Liver (tissue), 9 donors: Measurements from ENCODE around the gene FCRLA. TPM values are rescaled to one million over a fixed set of nuclear protein-coding genes. Genes with fewer than 3 reads are reported as not detected.

Experiments
- DNase-seq: peaks from one replicate; pipeline ENCODE4 v3.0.0-alpha.2; 2017; ENCODE audit warnings: low spot score
- H3K27ac ChIP-seq, 2 donors: one replicate each; pipeline ENCODE4 v1.7.0; 2013; ENCODE audit warnings: inconsistent platforms in 2 of 2, low read length in 2 of 2, control low read depth in 1 of 2, low read depth in 1 of 2, mild to moderate bottlenecking in 1 of 2
- H3K27me3 ChIP-seq, 4 donors: one replicate each; pipeline versions ENCODE4 v1.6.1 to v1.7.0; 2013; ENCODE audit warnings: low read length in 3 of 4, inconsistent platforms in 1 of 4, mild to moderate bottlenecking in 1 of 4, moderate library complexity in 1 of 4; ENCODE audit not compliant: control insufficient read depth in 4 of 4, insufficient read depth in 4 of 4
- H3K36me3 ChIP-seq, 4 donors: one replicate each; pipeline versions ENCODE4 v1.6.1 to v1.7.0; 2013; ENCODE audit warnings: low read length in 3 of 4, mild to moderate bottlenecking in 3 of 4, low read depth in 1 of 4, moderate library complexity in 1 of 4; ENCODE audit not compliant: control insufficient read depth in 4 of 4, insufficient read depth in 3 of 4
- H3K4me1 ChIP-seq, 4 donors: one replicate each; pipeline versions ENCODE4 v1.6.1 to v1.7.0; 2013; ENCODE audit warnings: low read length in 3 of 4, mild to moderate bottlenecking in 3 of 4, moderate library complexity in 1 of 4; ENCODE audit not compliant: control insufficient read depth in 4 of 4, insufficient read depth in 4 of 4
- H3K4me3 ChIP-seq, 3 donors: one replicate each; pipeline versions ENCODE4 v1.6.1 to v1.7.0; 2013; ENCODE audit warnings: low read length in 3 of 3, control low read depth in 1 of 3, low read depth in 1 of 3, mild to moderate bottlenecking in 1 of 3
- H3K9ac ChIP-seq, 2 donors: one replicate each; pipeline ENCODE4 v1.7.0; 2013; ENCODE audit warnings: low read length in 2 of 2, mild to moderate bottlenecking in 2 of 2, moderate library complexity in 2 of 2, control low read depth in 1 of 2, low read depth in 1 of 2
- H3K9me3 ChIP-seq, 4 donors: one replicate each; pipeline versions ENCODE4 v1.6.1 to v1.7.0; 2013; ENCODE audit warnings: low read length in 3 of 4; ENCODE audit not compliant: control insufficient read depth in 4 of 4
- EGR1 ChIP-seq, 2 donors: IDR thresholded peaks; 2 replicates each; pipeline ENCODE4 v1.6.1; 2016 to 2018; ENCODE audit warnings: antibody characterized with exemption in 2 of 2, low read depth in 2 of 2
- FOXA1 ChIP-seq: IDR thresholded peaks from 2 replicates; pipeline ENCODE4 v1.6.1; 2016; ENCODE audit warnings: antibody characterized with exemption
- FOXA2 ChIP-seq: IDR thresholded peaks from 2 replicates; pipeline ENCODE4 v1.6.1; 2016; ENCODE audit warnings: antibody characterized with exemption
- HNF4A ChIP-seq, 2 donors: conservative IDR thresholded peaks; 2 replicates each; pipeline ENCODE4 v1.6.1; 2016; ENCODE audit warnings: antibody characterized with exemption in 2 of 2, mild to moderate bottlenecking in 2 of 2
- HNF4G ChIP-seq: IDR thresholded peaks from 2 replicates; pipeline ENCODE4 v1.6.1; 2016; ENCODE audit warnings: antibody characterized with exemption
- JUND ChIP-seq, 2 donors: IDR thresholded peaks; 2 replicates each; pipeline ENCODE4 v1.6.1; 2016; ENCODE audit warnings: antibody characterized with exemption in 2 of 2
- NR2F2 ChIP-seq: IDR thresholded peaks from 2 replicates; pipeline ENCODE4 v1.6.1; 2016; ENCODE audit warnings: antibody characterized with exemption
- RAD21 ChIP-seq, 2 donors: IDR thresholded peaks; 2 replicates each; pipeline ENCODE4 v1.6.1; 2016; ENCODE audit warnings: antibody characterized with exemption in 2 of 2, mild to moderate bottlenecking in 2 of 2
- RXRA ChIP-seq, 2 donors: IDR thresholded peaks; 2 replicates each; pipeline ENCODE4 v1.6.1; 2017 to 2018; ENCODE audit warnings: antibody characterized with exemption in 2 of 2, mild to moderate bottlenecking in 1 of 2
- SP1 ChIP-seq: IDR thresholded peaks from 2 replicates; pipeline ENCODE4 v1.6.1; 2018; ENCODE audit warnings: antibody characterized with exemption, mild to moderate bottlenecking
- TAF1 ChIP-seq: conservative IDR thresholded peaks from 2 replicates; pipeline ENCODE4 v1.6.1; 2016; ENCODE audit warnings: antibody characterized with exemption, mild to moderate bottlenecking
- YY1 ChIP-seq: IDR thresholded peaks from 2 replicates; pipeline ENCODE4 v1.6.1; 2016; ENCODE audit warnings: antibody characterized with exemption, mild to moderate bottlenecking
- WGBS: extraction: QIAGEN DNeasy Blood & Tissue Kit; methylation state at CpG from one replicate; pipeline ENCODE4 v1.1.7; 2013; 5-methylcytosine and 5-hydroxymethylcytosine counted together
- polyA plus RNA-seq, 2 donors: library from polyadenylated mRNA; stranded (reverse) in 1 of 2; unstranded in 1 of 2; fragments of 200-250 nt in 1 of 2; fragments of >200 nt in 1 of 2; fragmentation: Nextera tagmentation in 1 of 2; extraction: Ambion mirVana in 1 of 2; gene quantifications; one replicate each; pipeline versions ENCODE4 v1.2.1 to v1.2.3, GENCODE V29; 2013 to 2015
- total RNA-seq, 2 donors: library from RNA; depleted of rRNA; stranded (reverse); fragments of >200 nt; gene quantifications; one replicate each; pipeline ENCODE4 v1.2.3, GENCODE V29; 2014
- TF ChIP-seq, protein P1 (sequence below): IDR thresholded peaks from 2 replicates; pipeline ENCODE4 v1.6.1; 2016; ENCODE audit warnings: antibody characterized with exemption
- TF ChIP-seq, protein P2 (sequence below): fragments of 150-350 bp; IDR thresholded peaks from 2 replicates; pipeline ENCODE4 v1.5.1; 2017; ENCODE audit warnings: improper control_type of control experiment, low read depth, low read length; ENCODE audit not compliant: missing input control
- TF ChIP-seq, protein P3 (sequence below): IDR thresholded peaks from 2 replicates; pipeline ENCODE4 v1.6.1; 2016; ENCODE audit warnings: antibody characterized with exemption
- TF ChIP-seq, protein P4 (sequence below): IDR thresholded peaks from 2 replicates; pipeline ENCODE4 v1.6.1; 2016; ENCODE audit warnings: antibody characterized with exemption, mild to moderate bottlenecking
- TF ChIP-seq, protein P5 (sequence below): IDR thresholded peaks from 2 replicates; pipeline ENCODE4 v1.6.1; 2016; ENCODE audit warnings: antibody characterized with exemption
- donor health status: healthy.
- donor health status: healthy.
- donor health status: healthy.
- donor health status: healthy.
- donor health status: healthy.

FCRLA gene
- total and polyA plus RNA-seq, 4 donors = 0.06 to 3.3 (median 0.29) TPM

DNA sequence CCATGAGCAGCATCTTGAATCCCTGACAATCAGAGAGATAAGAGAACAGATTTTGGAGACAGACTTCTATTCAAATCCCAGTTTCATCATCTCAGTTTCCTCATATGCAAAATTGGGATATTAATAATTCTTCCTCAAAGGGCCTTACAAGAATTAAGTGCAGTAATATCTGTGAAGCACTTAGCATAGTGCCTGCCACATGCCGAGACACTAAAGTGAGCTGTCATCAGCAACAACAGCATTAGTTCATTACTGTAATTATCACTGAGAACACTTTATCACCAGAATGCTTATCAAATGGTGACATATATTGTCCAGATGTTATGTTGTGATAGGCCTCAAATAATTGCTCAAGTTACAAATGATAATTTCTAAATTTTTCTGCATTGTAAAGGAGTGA is 13.4 kb downstream of the FCRLA start:
- TF ChIP-seq HNF4A (conservative IDR thresholded peaks at IDR 0.05) (no peak), NR2F2 (no peak), FOXA1 (no peak), RXRA (IDR thresholded peaks at IDR 0.05) (no peak), YY1 (no peak), TAF1 (no peak), SP1 (no peak), HNF4G (no peak), JUND (IDR thresholded peaks at IDR 0.05) (no peak)
- TF ChIP-seq, protein P1, sequence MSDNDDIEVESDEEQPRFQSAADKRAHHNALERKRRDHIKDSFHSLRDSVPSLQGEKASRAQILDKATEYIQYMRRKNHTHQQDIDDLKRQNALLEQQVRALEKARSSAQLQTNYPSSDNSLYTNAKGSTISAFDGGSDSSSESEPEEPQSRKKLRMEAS = no peak
- TF ChIP-seq, protein P2, sequence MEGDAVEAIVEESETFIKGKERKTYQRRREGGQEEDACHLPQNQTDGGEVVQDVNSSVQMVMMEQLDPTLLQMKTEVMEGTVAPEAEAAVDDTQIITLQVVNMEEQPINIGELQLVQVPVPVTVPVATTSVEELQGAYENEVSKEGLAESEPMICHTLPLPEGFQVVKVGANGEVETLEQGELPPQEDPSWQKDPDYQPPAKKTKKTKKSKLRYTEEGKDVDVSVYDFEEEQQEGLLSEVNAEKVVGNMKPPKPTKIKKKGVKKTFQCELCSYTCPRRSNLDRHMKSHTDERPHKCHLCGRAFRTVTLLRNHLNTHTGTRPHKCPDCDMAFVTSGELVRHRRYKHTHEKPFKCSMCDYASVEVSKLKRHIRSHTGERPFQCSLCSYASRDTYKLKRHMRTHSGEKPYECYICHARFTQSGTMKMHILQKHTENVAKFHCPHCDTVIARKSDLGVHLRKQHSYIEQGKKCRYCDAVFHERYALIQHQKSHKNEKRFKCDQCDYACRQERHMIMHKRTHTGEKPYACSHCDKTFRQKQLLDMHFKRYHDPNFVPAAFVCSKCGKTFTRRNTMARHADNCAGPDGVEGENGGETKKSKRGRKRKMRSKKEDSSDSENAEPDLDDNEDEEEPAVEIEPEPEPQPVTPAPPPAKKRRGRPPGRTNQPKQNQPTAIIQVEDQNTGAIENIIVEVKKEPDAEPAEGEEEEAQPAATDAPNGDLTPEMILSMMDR = no peak
- TF ChIP-seq, protein P3, sequence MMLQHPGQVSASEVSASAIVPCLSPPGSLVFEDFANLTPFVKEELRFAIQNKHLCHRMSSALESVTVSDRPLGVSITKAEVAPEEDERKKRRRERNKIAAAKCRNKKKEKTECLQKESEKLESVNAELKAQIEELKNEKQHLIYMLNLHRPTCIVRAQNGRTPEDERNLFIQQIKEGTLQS = no peak
- TF ChIP-seq, protein P4, sequence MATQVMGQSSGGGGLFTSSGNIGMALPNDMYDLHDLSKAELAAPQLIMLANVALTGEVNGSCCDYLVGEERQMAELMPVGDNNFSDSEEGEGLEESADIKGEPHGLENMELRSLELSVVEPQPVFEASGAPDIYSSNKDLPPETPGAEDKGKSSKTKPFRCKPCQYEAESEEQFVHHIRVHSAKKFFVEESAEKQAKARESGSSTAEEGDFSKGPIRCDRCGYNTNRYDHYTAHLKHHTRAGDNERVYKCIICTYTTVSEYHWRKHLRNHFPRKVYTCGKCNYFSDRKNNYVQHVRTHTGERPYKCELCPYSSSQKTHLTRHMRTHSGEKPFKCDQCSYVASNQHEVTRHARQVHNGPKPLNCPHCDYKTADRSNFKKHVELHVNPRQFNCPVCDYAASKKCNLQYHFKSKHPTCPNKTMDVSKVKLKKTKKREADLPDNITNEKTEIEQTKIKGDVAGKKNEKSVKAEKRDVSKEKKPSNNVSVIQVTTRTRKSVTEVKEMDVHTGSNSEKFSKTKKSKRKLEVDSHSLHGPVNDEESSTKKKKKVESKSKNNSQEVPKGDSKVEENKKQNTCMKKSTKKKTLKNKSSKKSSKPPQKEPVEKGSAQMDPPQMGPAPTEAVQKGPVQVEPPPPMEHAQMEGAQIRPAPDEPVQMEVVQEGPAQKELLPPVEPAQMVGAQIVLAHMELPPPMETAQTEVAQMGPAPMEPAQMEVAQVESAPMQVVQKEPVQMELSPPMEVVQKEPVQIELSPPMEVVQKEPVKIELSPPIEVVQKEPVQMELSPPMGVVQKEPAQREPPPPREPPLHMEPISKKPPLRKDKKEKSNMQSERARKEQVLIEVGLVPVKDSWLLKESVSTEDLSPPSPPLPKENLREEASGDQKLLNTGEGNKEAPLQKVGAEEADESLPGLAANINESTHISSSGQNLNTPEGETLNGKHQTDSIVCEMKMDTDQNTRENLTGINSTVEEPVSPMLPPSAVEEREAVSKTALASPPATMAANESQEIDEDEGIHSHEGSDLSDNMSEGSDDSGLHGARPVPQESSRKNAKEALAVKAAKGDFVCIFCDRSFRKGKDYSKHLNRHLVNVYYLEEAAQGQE = no peak
- TF ChIP-seq, protein P5, sequence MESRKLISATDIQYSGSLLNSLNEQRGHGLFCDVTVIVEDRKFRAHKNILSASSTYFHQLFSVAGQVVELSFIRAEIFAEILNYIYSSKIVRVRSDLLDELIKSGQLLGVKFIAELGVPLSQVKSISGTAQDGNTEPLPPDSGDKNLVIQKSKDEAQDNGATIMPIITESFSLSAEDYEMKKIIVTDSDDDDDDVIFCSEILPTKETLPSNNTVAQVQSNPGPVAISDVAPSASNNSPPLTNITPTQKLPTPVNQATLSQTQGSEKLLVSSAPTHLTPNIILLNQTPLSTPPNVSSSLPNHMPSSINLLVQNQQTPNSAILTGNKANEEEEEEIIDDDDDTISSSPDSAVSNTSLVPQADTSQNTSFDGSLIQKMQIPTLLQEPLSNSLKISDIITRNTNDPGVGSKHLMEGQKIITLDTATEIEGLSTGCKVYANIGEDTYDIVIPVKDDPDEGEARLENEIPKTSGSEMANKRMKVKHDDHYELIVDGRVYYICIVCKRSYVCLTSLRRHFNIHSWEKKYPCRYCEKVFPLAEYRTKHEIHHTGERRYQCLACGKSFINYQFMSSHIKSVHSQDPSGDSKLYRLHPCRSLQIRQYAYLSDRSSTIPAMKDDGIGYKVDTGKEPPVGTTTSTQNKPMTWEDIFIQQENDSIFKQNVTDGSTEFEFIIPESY = no peak
- 93% methylated on average over 1 of the region's 1 CpG for WGBS
- Histone ChIP-seq H3K27ac (no peak overlapping the region), H3K4me1 (no peaks in the 10 kb centered on the region), H3K9me3 (no peaks in the 10 kb centered on the region), H3K27me3 (no peaks in the 10 kb centered on the region), H3K36me3 (no peaks in the 10 kb centered on the region), H3K9ac (no peak overlapping the region), H3K4me3 (no peak overlapping the region)
- DNase-seq = no peak

DNA sequence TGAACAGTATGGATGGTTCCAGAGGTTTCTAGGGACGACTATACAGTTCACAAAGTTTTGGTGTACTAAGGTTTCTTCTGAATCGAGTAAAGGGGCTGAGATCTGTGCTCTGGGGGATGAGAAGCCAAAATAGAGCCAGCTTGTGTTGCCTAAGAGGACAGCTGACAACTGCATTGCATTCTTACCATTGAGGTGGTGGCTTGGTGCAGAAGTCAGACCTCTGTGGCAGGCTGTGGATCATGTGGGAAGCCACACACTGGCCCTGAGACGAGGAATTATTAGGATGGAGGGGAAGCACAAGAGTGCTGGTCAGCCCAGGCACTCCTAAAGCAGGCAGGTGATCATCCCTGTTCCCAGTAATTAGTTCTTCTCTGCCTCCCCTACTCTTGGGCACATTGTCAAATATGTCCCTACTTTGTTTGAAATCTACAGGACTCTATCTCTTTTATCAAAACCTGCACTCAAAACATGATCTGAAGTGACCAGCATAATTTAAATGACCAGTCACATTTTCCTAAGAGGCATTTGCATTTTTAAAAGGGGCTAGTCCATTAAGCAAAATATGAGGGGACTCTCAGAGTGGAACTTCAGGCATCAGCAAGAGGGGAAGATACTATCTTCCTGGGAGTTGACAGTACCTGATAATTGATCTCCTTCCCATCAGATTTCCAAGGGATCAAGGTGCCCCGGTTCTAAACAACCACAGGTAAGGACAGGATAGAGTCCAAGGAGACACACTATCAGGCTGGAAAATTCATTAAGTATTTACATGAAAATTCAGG is 14.1 kb downstream of the FCRLA start, which contains the start of gene FCRLB:
Gene FCRLB (plus strand): TSS at position 589 of the 782 bp plus-strand sequence. CDS start 1,129 bp downstream, outside the sequence.
- Histone ChIP-seq H3K9ac (no peak within 1 kb of the TSS), H3K9me3 (no peaks in the 10 kb centered on the region), H3K4me1 (peaks cover 2 to 7% (median 5%) of the 10 kb centered on the region in 4 donors), H3K27me3 (no peaks in the 10 kb centered on the region), H3K27ac (no peak within 1 kb of the TSS), H3K4me3 (no peak within 1 kb of the TSS), H3K36me3 (no peaks in the 10 kb centered on the region)
- TF ChIP-seq, protein P2 = no peak
- no peak for TF ChIP-seq FOXA2
- TF ChIP-seq HNF4G = no peak
- TF ChIP-seq, protein P4 = no peak
- no peak for TF ChIP-seq NR2F2
- TF ChIP-seq FOXA1 = no peak
- no peak for TF ChIP-seq RAD21 (IDR thresholded peaks at IDR 0.05)
- TF ChIP-seq EGR1 (IDR thresholded peaks at IDR 0.05; ENCODE audit: low read depth in 2 of 2) = no peak
- TF ChIP-seq HNF4A (conservative IDR thresholded peaks at IDR 0.05) = no peak
- WGBS = 59% methylated on average over 4 of the region's 4 CpGs
- no peak for DNase-seq
